ENCODE measurements around the gene KASH5.
"Not testable (repeated sequence)": the region's sequence is repeated elsewhere in the genome, so short reads cannot be mapped to it uniquely, and the experiment has no call there.

Gene KASH5

GRCh38 chr19:49455773-49456172, 67.7 kb downstream of the KASH5 start:
- no peak for DNase-seq (ENCODE audit: low read depth)

- DNase-seq (ENCODE audit: low read depth) = no peak
These were observed 68.3 kb downstream of the KASH5 start for GRCh38 chr19:49456326-49456725.

- no peak for DNase-seq (ENCODE audit: low read depth)
These were observed 70.5 kb downstream of the KASH5 start for GRCh38 chr19:49458567-49458903.

- DNase-seq (ENCODE audit: low read depth) = no peak
These were observed 71.3 kb downstream of the KASH5 start for GRCh38 chr19:49459388-49459787.

- not testable (repeated sequence) for DNase-seq (ENCODE audit: low read depth)
These were observed 73.1 kb downstream of the KASH5 start for GRCh38 chr19:49461130-49461529.

- DNase-seq (ENCODE audit: low read depth) = no peak
These were observed 73.6 kb downstream of the KASH5 start for GRCh38 chr19:49461656-49462055.

GRCh38 chr19:49462492-49462891, 74.4 kb downstream of the KASH5 start:
- DNase-seq (ENCODE audit: low read depth) = no peak

- no peak for DNase-seq (ENCODE audit: low read depth)
These were observed 76.1 kb downstream of the KASH5 start for GRCh38 chr19:49463960-49464740.

GRCh38 chr19:49465371-49465770, 77.3 kb downstream of the KASH5 start:
- DNase-seq (ENCODE audit: low read depth) = no peak
